NCI-H1694 treated with DMSO at 0.1 percent for 48 hours (cell line): ENCODE measurements around the gene ATP13A2.
"Not testable (repeated sequence)": the region's sequence is repeated elsewhere in the genome, so short reads cannot be mapped to it uniquely, and the experiment has no call there.

Experiments
- DNase-seq: peaks from one replicate; lab custom pipeline; 2025; lab: John Stamatoyannopoulos, UW

Gene ATP13A2

DNA sequence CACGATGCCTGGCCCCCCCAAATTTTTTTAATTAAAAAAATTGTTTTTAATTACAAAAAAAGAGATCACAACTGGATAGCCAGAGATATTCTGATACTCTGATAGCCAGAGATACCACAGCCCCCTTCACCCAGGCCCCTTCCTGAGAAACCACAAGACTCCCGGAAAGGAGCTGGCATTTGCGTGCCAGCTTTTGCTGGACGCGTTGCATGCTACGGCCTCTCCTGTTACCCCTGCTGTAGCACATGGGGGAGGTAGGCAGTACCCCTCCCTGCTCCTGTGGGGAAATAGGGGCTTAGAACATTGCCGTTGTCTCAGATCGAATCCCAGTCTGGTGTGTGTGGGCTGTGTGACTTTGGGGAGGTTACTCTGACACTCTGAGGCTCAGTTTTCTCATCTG lies 54.0 kb downstream of the ATP13A2 start:
- no peak for DNase-seq

DNA sequence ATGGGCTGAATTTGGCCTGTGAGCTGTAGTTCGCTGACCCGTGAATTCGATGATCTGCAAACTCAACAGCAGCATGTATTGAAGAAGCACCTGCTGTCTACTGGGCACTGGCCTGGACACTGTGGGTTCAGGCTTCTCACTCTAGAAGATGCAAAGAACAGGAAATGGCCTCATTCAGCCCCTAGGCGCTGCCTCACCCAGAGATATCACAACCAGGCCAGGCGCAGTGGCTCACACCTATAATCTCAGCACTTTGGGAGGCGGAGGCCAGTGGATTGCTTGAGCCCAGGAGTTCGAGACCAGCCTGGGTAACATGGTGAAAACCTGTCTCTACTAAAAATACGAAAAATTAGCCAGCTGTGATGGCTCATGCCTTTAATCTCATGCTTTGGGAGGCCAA lies 55.0 kb downstream of the ATP13A2 start:
- DNase-seq, result no peak

GRCh38 chr1:16955186-16955585 lies 56.5 kb downstream of the ATP13A2 start:
- DNase-seq, result no peak

- DNase-seq, result no peak
Measured at GRCh38 chr1:16954579-16954978, 57.1 kb downstream of the ATP13A2 start.

GRCh38 chr1:16952376-16952775 lies 59.4 kb downstream of the ATP13A2 start:
- DNase-seq, result not testable (repeated sequence)

- not testable (repeated sequence) for DNase-seq
Measured at GRCh38 chr1:16949026-16949425, 62.7 kb downstream of the ATP13A2 start.

- DNase-seq, result not testable (repeated sequence)
Measured at GRCh38 chr1:16948282-16948891, 63.3 kb downstream of the ATP13A2 start.

DNA sequence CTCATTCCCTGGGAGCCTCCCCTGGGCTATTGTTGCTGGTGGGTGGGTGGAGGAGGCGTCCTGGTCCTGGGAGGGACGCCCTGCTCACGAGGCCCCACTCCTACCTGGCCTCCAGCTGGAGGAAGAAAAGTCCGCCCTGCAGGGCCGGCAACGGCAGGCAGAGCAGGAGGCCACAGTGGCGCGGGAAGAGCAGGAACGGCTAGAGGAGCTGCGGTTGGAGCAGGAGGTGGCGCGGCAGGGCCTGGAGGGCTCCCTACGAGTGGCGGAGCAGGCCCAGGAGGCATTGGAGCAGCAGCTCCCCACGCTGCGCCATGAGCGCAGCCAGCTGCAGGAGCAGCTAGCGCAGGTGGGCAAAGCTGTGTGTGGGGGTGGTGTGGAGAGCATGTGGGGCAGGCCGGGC lies 65.1 kb downstream of the ATP13A2 start:
- no peak for DNase-seq

GRCh38 chr1:16946185-16946584 lies 65.5 kb downstream of the ATP13A2 start:
- not testable (repeated sequence) for DNase-seq

DNA sequence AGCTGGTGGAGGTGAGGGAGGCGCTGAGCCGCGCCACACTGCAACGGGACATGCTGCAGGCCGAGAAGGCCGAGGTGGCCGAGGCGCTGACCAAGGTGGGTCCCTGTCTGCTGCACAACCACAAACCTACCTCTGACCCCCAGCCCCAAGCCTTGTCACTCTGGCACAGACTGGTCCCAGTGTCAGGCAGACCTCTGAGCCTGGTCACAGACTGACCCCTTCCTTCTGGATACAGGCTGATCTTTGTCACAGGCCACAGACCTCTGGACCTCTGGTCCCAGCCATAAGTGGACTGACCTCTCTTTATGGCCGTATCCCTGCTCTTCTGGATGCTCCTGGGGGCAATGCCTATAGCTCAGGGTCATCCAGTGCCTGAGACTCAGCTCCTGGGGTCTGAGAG lies 66.2 kb downstream of the ATP13A2 start:
- DNase-seq, result not testable (repeated sequence)

DNA sequence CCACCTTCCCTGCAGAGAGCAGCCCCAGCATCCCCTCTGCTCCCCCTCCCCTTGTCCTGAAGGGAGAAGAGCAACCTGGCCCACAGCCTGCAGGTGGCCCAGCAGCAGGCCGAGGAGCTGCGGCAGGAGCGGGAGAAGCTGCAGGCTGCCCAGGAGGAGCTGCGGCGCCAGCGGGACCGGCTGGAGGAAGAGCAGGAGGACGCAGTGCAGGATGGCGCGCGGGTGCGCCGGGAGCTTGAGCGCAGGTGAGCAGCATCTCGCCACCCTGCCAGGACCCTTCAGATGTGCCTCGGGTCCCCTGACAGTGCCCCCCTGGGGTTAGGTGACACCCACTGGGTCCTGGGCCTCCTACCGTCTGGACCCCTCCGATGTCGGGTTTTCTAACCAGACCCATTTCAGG lies 67.7 kb downstream of the ATP13A2 start:
- no peak for DNase-seq

DNA sequence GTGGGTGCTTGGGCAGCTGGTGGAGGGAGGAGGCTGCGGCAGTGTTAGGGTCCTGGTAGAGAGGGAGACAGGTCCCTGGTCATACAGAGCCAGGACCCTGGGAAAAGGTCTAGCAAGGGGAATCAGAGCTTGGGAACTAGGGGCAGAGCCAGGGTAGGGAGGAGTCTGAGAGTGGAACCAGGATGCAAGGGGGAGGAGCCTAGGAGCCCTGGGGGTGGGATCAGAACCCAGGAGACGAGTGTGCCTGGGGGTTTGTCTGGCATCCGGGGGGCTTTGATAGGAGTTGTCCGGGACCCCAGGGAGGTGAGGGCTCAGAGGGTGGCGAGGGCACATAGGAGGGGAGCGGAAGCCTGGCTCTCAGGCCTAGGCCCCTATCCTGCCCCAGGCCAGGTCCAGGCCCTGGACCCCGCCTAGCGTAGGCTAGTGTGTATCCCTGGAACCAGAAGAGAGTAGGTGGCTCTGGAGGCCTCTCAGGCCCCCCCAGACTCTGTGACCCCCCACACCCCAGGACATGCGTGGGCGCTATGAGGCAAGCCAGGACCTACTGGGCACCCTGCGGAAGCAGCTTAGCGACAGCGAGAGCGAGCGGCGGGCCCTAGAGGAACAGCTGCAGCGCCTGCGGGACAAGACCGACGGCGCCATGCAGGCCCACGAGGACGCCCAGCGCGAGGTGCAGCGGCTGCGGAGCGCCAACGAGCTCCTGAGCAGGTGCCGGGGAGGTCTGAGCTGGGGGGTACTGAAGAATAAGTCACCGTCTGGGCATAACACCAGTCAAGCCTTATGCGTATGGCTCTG lies 72.1 kb downstream of the ATP13A2 start:
- not testable (repeated sequence) for DNase-seq

- no peak for DNase-seq
Measured at GRCh38 chr1:16938351-16939321, 73.1 kb downstream of the ATP13A2 start.

GRCh38 chr1:16936580-16936979 lies 75.1 kb downstream of the ATP13A2 start:
- DNase-seq, result not testable (repeated sequence)
